WERI-Rb-1 (cell line): ENCODE data around the gene PDLIM5.
"Not testable (repeated sequence)": the region's sequence is repeated elsewhere in the genome, so short reads cannot be mapped to it uniquely, and the experiment has no call there.

Experiments used
- DNase-seq: peaks from one replicate; pipeline ENCODE4 v3.0.0-alpha.2; 2020
- H3K27ac ChIP-seq: fragments of 250-450 bp; sonication (Bioruptor Pico); 2 replicates; pipeline ENCODE4 v1.5.1; 2020; ENCODE audit warnings: mild to moderate bottlenecking, moderate library complexity
- H3K27me3 ChIP-seq: fragments of 250-450 bp; sonication (Bioruptor Pico); 2 replicates; pipeline ENCODE4 v1.5.1; 2021; ENCODE audit warnings: mild to moderate bottlenecking, low read depth, moderate library complexity; ENCODE audit not compliant: insufficient read depth, severe bottlenecking
- H3K36me3 ChIP-seq: fragments of 250-450 bp; sonication (Bioruptor Pico); 2 replicates; pipeline ENCODE4 v1.5.1; 2020; ENCODE audit warnings: mild to moderate bottlenecking, moderate library complexity
- H3K4me3 ChIP-seq: 2 replicates; pipeline ENCODE4 v1.5.1; 2011; ENCODE audit warnings: low read depth, mild to moderate bottlenecking, control low read depth, low read length
- H3K9me3 ChIP-seq: fragments of 250-450 bp; sonication (Bioruptor Pico); 2 replicates; pipeline ENCODE4 v1.5.1; 2021; ENCODE audit warnings: mild to moderate bottlenecking, moderate library complexity; ENCODE audit not compliant: severe bottlenecking
- TF ChIP-seq, protein P1 (sequence below): IDR thresholded peaks from 2 replicates; pipeline ENCODE4 v1.5.1; 2011; ENCODE audit warnings: low read depth, mild to moderate bottlenecking, control low read depth, inconsistent platforms, low read length

Gene PDLIM5

GRCh38 chr4:94660614-94661013 lies 208.9 kb downstream of the PDLIM5 start:
- H3K36me3 ChIP-seq = no peaks in the 10 kb centered on the region
- DNase-seq = no peak
- no peak overlapping the region for H3K27ac ChIP-seq
- H3K4me3 ChIP-seq = no peak overlapping the region
- H3K9me3 ChIP-seq = no peaks in the 10 kb centered on the region
- no peaks in the 10 kb centered on the region for H3K27me3 ChIP-seq
- TF ChIP-seq, protein P1, sequence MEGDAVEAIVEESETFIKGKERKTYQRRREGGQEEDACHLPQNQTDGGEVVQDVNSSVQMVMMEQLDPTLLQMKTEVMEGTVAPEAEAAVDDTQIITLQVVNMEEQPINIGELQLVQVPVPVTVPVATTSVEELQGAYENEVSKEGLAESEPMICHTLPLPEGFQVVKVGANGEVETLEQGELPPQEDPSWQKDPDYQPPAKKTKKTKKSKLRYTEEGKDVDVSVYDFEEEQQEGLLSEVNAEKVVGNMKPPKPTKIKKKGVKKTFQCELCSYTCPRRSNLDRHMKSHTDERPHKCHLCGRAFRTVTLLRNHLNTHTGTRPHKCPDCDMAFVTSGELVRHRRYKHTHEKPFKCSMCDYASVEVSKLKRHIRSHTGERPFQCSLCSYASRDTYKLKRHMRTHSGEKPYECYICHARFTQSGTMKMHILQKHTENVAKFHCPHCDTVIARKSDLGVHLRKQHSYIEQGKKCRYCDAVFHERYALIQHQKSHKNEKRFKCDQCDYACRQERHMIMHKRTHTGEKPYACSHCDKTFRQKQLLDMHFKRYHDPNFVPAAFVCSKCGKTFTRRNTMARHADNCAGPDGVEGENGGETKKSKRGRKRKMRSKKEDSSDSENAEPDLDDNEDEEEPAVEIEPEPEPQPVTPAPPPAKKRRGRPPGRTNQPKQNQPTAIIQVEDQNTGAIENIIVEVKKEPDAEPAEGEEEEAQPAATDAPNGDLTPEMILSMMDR = no peak

DNA sequence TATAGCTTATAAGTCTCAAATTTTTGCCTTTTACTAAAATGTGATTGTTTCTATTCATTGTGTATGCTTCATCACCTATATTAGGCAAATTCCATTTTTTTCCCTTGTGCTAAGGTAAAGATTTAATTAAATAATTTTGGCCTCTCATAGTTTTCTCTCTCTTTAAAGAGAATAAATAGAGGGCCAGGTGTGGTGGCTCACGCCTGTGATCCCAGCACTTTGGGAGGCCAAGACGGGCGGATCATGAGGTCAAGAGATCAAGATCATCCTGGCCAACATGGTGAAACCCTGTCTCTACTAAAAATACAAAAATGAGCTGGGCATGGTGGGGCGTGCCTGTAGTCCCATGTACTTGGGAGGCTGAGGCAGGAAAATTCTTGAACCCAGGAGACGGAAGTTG lies 213.3 kb downstream of the PDLIM5 start:
- not testable (repeated sequence) for H3K27ac ChIP-seq, H3K27me3 ChIP-seq, H3K9me3 ChIP-seq, H3K36me3 ChIP-seq, DNase-seq, H3K4me3 ChIP-seq

DNA sequence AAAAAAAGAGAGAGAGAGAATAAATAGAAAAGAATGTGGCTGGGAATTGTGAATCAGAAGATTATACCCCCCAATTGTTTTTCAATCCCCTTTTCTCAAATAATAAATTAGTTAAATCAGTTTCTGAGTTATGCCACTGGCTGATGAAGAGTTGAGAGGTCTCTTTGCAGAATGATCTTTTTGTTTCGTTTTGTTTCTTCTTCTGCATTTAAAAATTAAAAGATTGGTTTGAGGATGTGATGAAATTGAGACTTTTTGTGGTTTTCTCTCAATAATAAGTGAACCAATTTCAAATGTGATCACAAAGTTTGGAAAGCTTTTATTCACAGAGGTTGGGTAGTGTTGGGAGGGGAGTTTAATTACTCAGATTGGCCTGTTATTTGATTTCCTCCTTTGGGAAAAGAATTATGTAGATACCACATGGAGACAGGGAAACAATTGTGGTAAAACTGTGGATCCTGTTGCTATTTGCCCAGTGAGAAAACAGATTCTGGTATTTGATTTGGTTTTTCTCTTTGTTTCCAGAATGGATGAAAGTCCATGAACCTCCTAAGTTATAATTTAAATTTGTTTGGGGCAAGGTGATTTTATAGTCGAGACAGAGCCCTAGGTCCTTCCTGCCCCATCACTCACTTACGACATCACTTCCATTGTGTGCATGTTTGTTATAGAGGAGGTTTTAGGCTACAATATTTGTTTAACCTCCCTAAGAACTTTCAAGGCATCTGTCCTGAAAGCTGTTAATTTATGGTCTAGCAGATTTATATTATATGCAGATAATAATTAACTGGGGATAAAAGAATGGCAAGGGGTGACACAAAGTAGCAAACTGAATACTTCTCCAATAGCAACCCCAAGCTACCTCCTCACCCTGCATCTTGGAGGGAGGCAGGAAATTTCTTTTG lies 214.0 kb downstream of the PDLIM5 start:
- H3K9me3 ChIP-seq = no peaks in the 10 kb centered on the region
- H3K36me3 ChIP-seq = no peaks in the 10 kb centered on the region

GRCh38 chr4:94668724-94669123 lies 217.0 kb downstream of the PDLIM5 start:
- Histone ChIP-seq H3K9me3 (no peaks in the 10 kb centered on the region), H3K36me3 (no peaks in the 10 kb centered on the region), H3K27me3 (no peaks in the 10 kb centered on the region), H3K4me3 (no peak overlapping the region), H3K27ac (no peak overlapping the region)
- TF ChIP-seq, protein P1 = no peak
- DNase-seq = peak; percentile 17

More for the DNA sequence above, 214.0 kb downstream of the PDLIM5 start:
- Histone ChIP-seq H3K4me3 (no peak overlapping the region), H3K27me3 (no peaks in the 10 kb centered on the region), H3K27ac (no peak overlapping the region)
- TF ChIP-seq, protein P1 = no peak
- no peak for DNase-seq

GRCh38 chr4:94669672-94670664 lies 218.2 kb downstream of the PDLIM5 start:
- H3K27ac ChIP-seq = no peak overlapping the region
- TF ChIP-seq, protein P1 = no peak
- H3K36me3 ChIP-seq = no peaks in the 10 kb centered on the region
- no peaks in the 10 kb centered on the region for H3K27me3 ChIP-seq
- no peak overlapping the region for H3K4me3 ChIP-seq
- H3K9me3 ChIP-seq = no peaks in the 10 kb centered on the region
- no peak for DNase-seq

GRCh38 chr4:94671113-94671512 lies 219.4 kb downstream of the PDLIM5 start:
- TF ChIP-seq, protein P1 = no peak
- no peaks in the 10 kb centered on the region for H3K27me3 ChIP-seq
- no peaks in the 10 kb centered on the region for H3K9me3 ChIP-seq
- DNase-seq = no peak
- no peak overlapping the region for H3K27ac ChIP-seq
- H3K4me3 ChIP-seq = no peak overlapping the region
- H3K36me3 ChIP-seq = no peaks in the 10 kb centered on the region
